HG03196 (cell line): ENCODE data around the gene FOXO6.

Experiments used
- ATAC-seq: cut with Tn5 transposase; IDR thresholded peaks from one replicate; pipeline ENCODE4 v1.9.1; 2021; ENCODE audit not compliant: unreplicated experiment

Gene FOXO6

GRCh38 chr1:41350055-41350378 is 11.2 kb upstream of the FOXO6 start:
- ATAC-seq, result no peak

- ATAC-seq, result no peak
Observed at GRCh38 chr1:41351262-41352151, 9.7 kb upstream of the FOXO6 start.

GRCh38 chr1:41353744-41354143 is 7.5 kb upstream of the FOXO6 start:
- no peak for ATAC-seq

- no peak for ATAC-seq
Observed at GRCh38 chr1:41354956-41355355, 6.3 kb upstream of the FOXO6 start.

GRCh38 chr1:41355356-41355755 is 5.9 kb upstream of the FOXO6 start:
- no peak for ATAC-seq

- no peak for ATAC-seq
Observed at GRCh38 chr1:41355761-41356160, 5.5 kb upstream of the FOXO6 start.

GRCh38 chr1:41356752-41357151 is 4.5 kb upstream of the FOXO6 start:
- no peak for ATAC-seq

GRCh38 chr1:41357451-41358101 is 3.7 kb upstream of the FOXO6 start:
- ATAC-seq, result no peak

GRCh38 chr1:41358131-41359021 is 2.9 kb upstream of the FOXO6 start:
- ATAC-seq, result no peak

GRCh38 chr1:41359211-41360073 is 1.8 kb upstream of the FOXO6 start:
- no peak for ATAC-seq

- no peak for ATAC-seq
Observed at GRCh38 chr1:41360074-41360785, 1.0 kb upstream of the FOXO6 start.

- no peak for ATAC-seq
Observed at GRCh38 chr1:41361495-41362356, 492 bp downstream of the FOXO6 start.

GRCh38 chr1:41362357-41362721 is 1.1 kb downstream of the FOXO6 start:
- ATAC-seq, result no peak

GRCh38 chr1:41362749-41363590 is 1.7 kb downstream of the FOXO6 start:
- ATAC-seq, result no peak

GRCh38 chr1:41363591-41364320 is 2.5 kb downstream of the FOXO6 start:
- ATAC-seq, result no peak

GRCh38 chr1:41364442-41365319 is 3.4 kb downstream of the FOXO6 start:
- ATAC-seq, result no peak

GRCh38 chr1:41365320-41365633 is 4.0 kb downstream of the FOXO6 start:
- no peak for ATAC-seq
